ENCODE results near the gene SPEG. TPM values are rescaled to one million over a fixed set of nuclear protein-coding genes. Genes with fewer than 3 reads are reported as not detected.

SPEG gene
- total RNA-seq, 2 experiments from 2014 or later: 1.3 to 1.4 TPM

- Mint-ChIP-seq H3K36me3 (ENCODE audit: low read depth) (no peaks in the 10 kb centered on the region), H3K4me3 (no peak within 1 kb of the TSS), H3K9me3 (no peaks in the 10 kb centered on the region), H3K27me3 (ENCODE audit: low read depth) (peaks cover 39% of the 10 kb centered on the region), H3K27ac (no peak within 1 kb of the TSS), H3K4me1 (ENCODE audit: low read depth) (no peaks in the 10 kb centered on the region)
- CTCF ChIA-PET: interaction anchor here (0.6 to 2.1 kb wide), 4 partner anchors 15 to 265 kb away, joined by 3 to 8 read pairs (median 4); no protein-coding TSS in a partner anchor
- no peak for DNase-seq
- intact Hi-C loops (cut with micrococcal nuclease): no loop called here
Measured at GRCh38 chr2:219418155-219419011, 16.3 kb upstream of the SPEG start, which contains the start of gene DES. Gene DES, plus strand, starts transcription at chr2:219418377. Its CDS starts 86 bp downstream, at chr2:219418463.

- H3K27me3 Mint-ChIP-seq (ENCODE audit: low read depth): peaks cover 37% of the 10 kb centered on the region
- H3K27ac Mint-ChIP-seq: no peak overlapping the region
- intact Hi-C loops (cut with micrococcal nuclease): no loop called here
- H3K36me3 Mint-ChIP-seq (ENCODE audit: low read depth): no peaks in the 10 kb centered on the region
- CTCF ChIA-PET: interaction anchor here (0.7 to 2.1 kb wide), 4 partner anchors 15 to 91 kb away, joined by 3 to 8 read pairs (median 4); no protein-coding TSS in a partner anchor
- H3K4me3 Mint-ChIP-seq: no peak overlapping the region
- H3K9me3 Mint-ChIP-seq: no peaks in the 10 kb centered on the region
- no peak for DNase-seq
- H3K4me1 Mint-ChIP-seq (ENCODE audit: low read depth): no peaks in the 10 kb centered on the region
Measured at GRCh38 chr2:219419012-219419324, 15.7 kb upstream of the SPEG start.

GRCh38 chr2:219419331-219420197 lies 15.1 kb upstream of the SPEG start:
- no peaks in the 10 kb centered on the region for H3K9me3 Mint-ChIP-seq
- no peaks in the 10 kb centered on the region for H3K4me1 Mint-ChIP-seq (ENCODE audit: low read depth)
- CTCF ChIA-PET: interaction anchor here (0.7 to 0.9 kb wide), 2 partner anchors 44 to 90 kb away, joined by 3 to 5 read pairs; no protein-coding TSS in a partner anchor
- no peaks in the 10 kb centered on the region for H3K36me3 Mint-ChIP-seq (ENCODE audit: low read depth)
- DNase-seq: no peak
- H3K4me3 Mint-ChIP-seq: no peak overlapping the region
- H3K27ac Mint-ChIP-seq: no peak overlapping the region
- intact Hi-C loops (cut with micrococcal nuclease): no loop called here
- H3K27me3 Mint-ChIP-seq (ENCODE audit: low read depth): peaks cover 36% of the 10 kb centered on the region

GRCh38 chr2:219420687-219421086 lies 14.0 kb upstream of the SPEG start:
- CTCF ChIA-PET: interaction anchor here (0.6 kb wide), 1 partner anchor 410 kb away, joined by 5 read pairs; no protein-coding TSS in a partner anchor
- DNase-seq: no peak

GRCh38 chr2:219421323-219421722 lies 13.3 kb upstream of the SPEG start:
- DNase-seq: no peak
- peaks cover 29% of the 10 kb centered on the region for H3K27me3 Mint-ChIP-seq (ENCODE audit: low read depth)
- CTCF ChIA-PET: no interaction called here
- H3K9me3 Mint-ChIP-seq: no peaks in the 10 kb centered on the region
- no peak overlapping the region for H3K4me3 Mint-ChIP-seq
- intact Hi-C loops (cut with micrococcal nuclease): no loop called here
- H3K4me1 Mint-ChIP-seq (ENCODE audit: low read depth): no peaks in the 10 kb centered on the region
- H3K27ac Mint-ChIP-seq: no peak overlapping the region
- H3K36me3 Mint-ChIP-seq (ENCODE audit: low read depth): no peaks in the 10 kb centered on the region

More at GRCh38 chr2:219420687-219421086, 14.0 kb upstream of the SPEG start:
- H3K27ac Mint-ChIP-seq: no peak overlapping the region
- H3K9me3 Mint-ChIP-seq: no peaks in the 10 kb centered on the region
- H3K27me3 Mint-ChIP-seq (ENCODE audit: low read depth): peaks cover 31% of the 10 kb centered on the region
- intact Hi-C loops (cut with micrococcal nuclease): no loop called here
- no peak overlapping the region for H3K4me3 Mint-ChIP-seq
- H3K4me1 Mint-ChIP-seq (ENCODE audit: low read depth): no peaks in the 10 kb centered on the region
- H3K36me3 Mint-ChIP-seq (ENCODE audit: low read depth): no peaks in the 10 kb centered on the region

- CTCF ChIA-PET: no interaction called here
- Mint-ChIP-seq H3K4me3 (no peak overlapping the region), H3K4me1 (ENCODE audit: low read depth) (no peaks in the 10 kb centered on the region), H3K9me3 (no peaks in the 10 kb centered on the region), H3K36me3 (ENCODE audit: low read depth) (no peaks in the 10 kb centered on the region), H3K27me3 (ENCODE audit: low read depth) (peaks cover 26% of the 10 kb centered on the region), H3K27ac (no peak overlapping the region)
- intact Hi-C loops (cut with micrococcal nuclease): no loop called here
- no peak for DNase-seq
Measured at GRCh38 chr2:219422952-219423534, 11.6 kb upstream of the SPEG start.

GRCh38 chr2:219423652-219424377 lies 10.8 kb upstream of the SPEG start:
- H3K27ac Mint-ChIP-seq: no peak overlapping the region
- H3K4me3 Mint-ChIP-seq: no peak overlapping the region
- intact Hi-C loops (cut with micrococcal nuclease): no loop called here
- H3K4me1 Mint-ChIP-seq (ENCODE audit: low read depth): no peaks in the 10 kb centered on the region
- H3K27me3 Mint-ChIP-seq (ENCODE audit: low read depth): peaks cover 24% of the 10 kb centered on the region
- H3K36me3 Mint-ChIP-seq (ENCODE audit: low read depth): no peaks in the 10 kb centered on the region
- H3K9me3 Mint-ChIP-seq: no peaks in the 10 kb centered on the region
- CTCF ChIA-PET: interaction anchor here (0.6 kb wide), 1 partner anchor 77 kb away, joined by 4 read pairs; no protein-coding TSS in a partner anchor
- DNase-seq: no peak

GRCh38 chr2:219425238-219426067 lies 9.2 kb upstream of the SPEG start:
- Mint-ChIP-seq H3K4me1 (ENCODE audit: low read depth) (no peaks in the 10 kb centered on the region), H3K4me3 (no peak overlapping the region), H3K27ac (no peak overlapping the region), H3K9me3 (no peaks in the 10 kb centered on the region), H3K27me3 (ENCODE audit: low read depth) (peaks cover 12% of the 10 kb centered on the region), H3K36me3 (ENCODE audit: low read depth) (no peaks in the 10 kb centered on the region)
- intact Hi-C loops (cut with micrococcal nuclease): no loop called here
- CTCF ChIA-PET: no interaction called here
- DNase-seq: no peak

GRCh38 chr2:219426068-219426443 lies 8.6 kb upstream of the SPEG start:
- intact Hi-C loops (cut with micrococcal nuclease): no loop called here
- H3K36me3 Mint-ChIP-seq (ENCODE audit: low read depth): no peaks in the 10 kb centered on the region
- CTCF ChIA-PET: no interaction called here
- H3K27me3 Mint-ChIP-seq (ENCODE audit: low read depth): peaks cover 9% of the 10 kb centered on the region
- H3K9me3 Mint-ChIP-seq: no peaks in the 10 kb centered on the region
- no peak overlapping the region for H3K27ac Mint-ChIP-seq
- no peaks in the 10 kb centered on the region for H3K4me1 Mint-ChIP-seq (ENCODE audit: low read depth)
- no peak overlapping the region for H3K4me3 Mint-ChIP-seq
- DNase-seq: no peak

- no peaks in the 10 kb centered on the region for H3K4me1 Mint-ChIP-seq (ENCODE audit: low read depth)
- peaks cover 6% of the 10 kb centered on the region for H3K27me3 Mint-ChIP-seq (ENCODE audit: low read depth)
- DNase-seq: no peak
- intact Hi-C loops (cut with micrococcal nuclease): no loop called here
- CTCF ChIA-PET: interaction anchor here (0.7 kb wide), 1 partner anchor 31 kb away, joined by 3 read pairs; no protein-coding TSS in a partner anchor
- H3K36me3 Mint-ChIP-seq (ENCODE audit: low read depth): no peaks in the 10 kb centered on the region
- no peak overlapping the region for H3K27ac Mint-ChIP-seq
- no peak overlapping the region for H3K4me3 Mint-ChIP-seq
- H3K9me3 Mint-ChIP-seq: no peaks in the 10 kb centered on the region
Measured at GRCh38 chr2:219426534-219427136, 8.0 kb upstream of the SPEG start.

GRCh38 chr2:219428469-219428868 lies 6.2 kb upstream of the SPEG start:
- CTCF ChIA-PET: no interaction called here
- Mint-ChIP-seq H3K36me3 (ENCODE audit: low read depth) (no peaks in the 10 kb centered on the region), H3K9me3 (no peaks in the 10 kb centered on the region), H3K27me3 (ENCODE audit: low read depth) (no peaks in the 10 kb centered on the region), H3K4me3 (no peak overlapping the region), H3K4me1 (ENCODE audit: low read depth) (no peaks in the 10 kb centered on the region), H3K27ac (no peak overlapping the region)
- intact Hi-C loops (cut with micrococcal nuclease): no loop called here
- DNase-seq: no peak

All from activated naive CD4-positive, alpha-beta T cell treated with anti-CD3 and anti-CD28 coated beads for 36 hours (primary cell).